Measurements from ENCODE around the gene DRC7.

Gene DRC7

GRCh38 chr16:57698812-57699405, 4.3 kb downstream of the DRC7 start:
- Histone ChIP-seq H3K27ac (ENCODE audit: low read depth, low read length) (no peak overlapping the region), H3K4me3 (ENCODE audit: low read depth, low read length) (no peak overlapping the region), H3K9me3 (ENCODE audit: control insufficient read depth, insufficient read depth, low read depth, low read length) (no peaks in the 10 kb centered on the region), H3K36me3 (ENCODE audit: control insufficient read depth, insufficient read depth, low read length) (no peaks in the 10 kb centered on the region), H3K27me3 (ENCODE audit: control insufficient read depth, insufficient read depth, low read length) (no peaks in the 10 kb centered on the region), H3K9ac (ENCODE audit: low read length) (no peak overlapping the region), H3K4me1 (ENCODE audit: control insufficient read depth, insufficient read depth, low read length) (peaks cover 3% of the 10 kb centered on the region; the same call in 1 of the 2 replicates)

- no peaks in the 10 kb centered on the region for H3K36me3 ChIP-seq (ENCODE audit: control insufficient read depth, insufficient read depth, low read length)
- H3K4me3 ChIP-seq (ENCODE audit: low read depth, low read length) = no peak overlapping the region
- no peaks in the 10 kb centered on the region for H3K9me3 ChIP-seq (ENCODE audit: control insufficient read depth, insufficient read depth, low read depth, low read length)
- no peak overlapping the region for H3K27ac ChIP-seq (ENCODE audit: low read depth, low read length)
- H3K4me1 ChIP-seq (ENCODE audit: control insufficient read depth, insufficient read depth, low read length) = peaks cover 3% of the 10 kb centered on the region
- H3K9ac ChIP-seq (ENCODE audit: low read length) = no peak overlapping the region
- no peaks in the 10 kb centered on the region for H3K27me3 ChIP-seq (ENCODE audit: control insufficient read depth, insufficient read depth, low read length)
Observed at GRCh38 chr16:57699481-57699880, 4.9 kb downstream of the DRC7 start.

- Histone ChIP-seq H3K9me3 (ENCODE audit: control insufficient read depth, insufficient read depth, low read depth, low read length) (no peaks in the 10 kb centered on the region), H3K9ac (ENCODE audit: low read length) (no peak overlapping the region), H3K36me3 (ENCODE audit: control insufficient read depth, insufficient read depth, low read length) (no peaks in the 10 kb centered on the region), H3K27ac (ENCODE audit: low read depth, low read length) (no peak overlapping the region), H3K27me3 (ENCODE audit: control insufficient read depth, insufficient read depth, low read length) (no peaks in the 10 kb centered on the region; the same call in 1 of the 2 replicates), H3K4me1 (ENCODE audit: control insufficient read depth, insufficient read depth, low read length) (peaks cover under 1% of the 10 kb centered on the region), H3K4me3 (ENCODE audit: low read depth, low read length) (no peak overlapping the region)
Observed at GRCh38 chr16:57699899-57700298, 5.3 kb downstream of the DRC7 start.

- Histone ChIP-seq H3K4me3 (ENCODE audit: low read depth, low read length) (no peak overlapping the region), H3K9ac (ENCODE audit: low read length) (no peak overlapping the region), H3K4me1 (ENCODE audit: control insufficient read depth, insufficient read depth, low read length) (no peaks in the 10 kb centered on the region; the same call in none of the 2 replicates), H3K36me3 (ENCODE audit: control insufficient read depth, insufficient read depth, low read length) (no peaks in the 10 kb centered on the region), H3K27ac (ENCODE audit: low read depth, low read length) (no peak overlapping the region), H3K9me3 (ENCODE audit: control insufficient read depth, insufficient read depth, low read depth, low read length) (no peaks in the 10 kb centered on the region; the same call in 1 of the 2 replicates), H3K27me3 (ENCODE audit: control insufficient read depth, insufficient read depth, low read length) (no peaks in the 10 kb centered on the region; the same call in 1 of the 2 replicates)
Observed at GRCh38 chr16:57700781-57701551, 6.4 kb downstream of the DRC7 start.

- no peaks in the 10 kb centered on the region; the same call in 1 of the 2 replicates for H3K27me3 ChIP-seq (ENCODE audit: control insufficient read depth, insufficient read depth, low read length)
- no peaks in the 10 kb centered on the region; the same call in 1 of the 2 replicates for H3K9me3 ChIP-seq (ENCODE audit: control insufficient read depth, insufficient read depth, low read depth, low read length)
- H3K9ac ChIP-seq (ENCODE audit: low read length) = no peak overlapping the region
- no peak overlapping the region for H3K27ac ChIP-seq (ENCODE audit: low read depth, low read length)
- no peaks in the 10 kb centered on the region for H3K36me3 ChIP-seq (ENCODE audit: control insufficient read depth, insufficient read depth, low read length)
- H3K4me1 ChIP-seq (ENCODE audit: control insufficient read depth, insufficient read depth, low read length) = no peaks in the 10 kb centered on the region; the same call in none of the 2 replicates
- no peak overlapping the region for H3K4me3 ChIP-seq (ENCODE audit: low read depth, low read length)
Observed at GRCh38 chr16:57701759-57702371, 7.3 kb downstream of the DRC7 start.

- H3K36me3 ChIP-seq (ENCODE audit: control insufficient read depth, insufficient read depth, low read length) = no peaks in the 10 kb centered on the region
- H3K27ac ChIP-seq (ENCODE audit: low read depth, low read length) = no peak overlapping the region
- no peak overlapping the region for H3K4me3 ChIP-seq (ENCODE audit: low read depth, low read length)
- no peaks in the 10 kb centered on the region; the same call in 1 of the 2 replicates for H3K9me3 ChIP-seq (ENCODE audit: control insufficient read depth, insufficient read depth, low read depth, low read length)
- H3K4me1 ChIP-seq (ENCODE audit: control insufficient read depth, insufficient read depth, low read length) = no peaks in the 10 kb centered on the region; the same call in none of the 2 replicates
- no peak overlapping the region for H3K9ac ChIP-seq (ENCODE audit: low read length)
- H3K27me3 ChIP-seq (ENCODE audit: control insufficient read depth, insufficient read depth, low read length) = no peaks in the 10 kb centered on the region; the same call in 1 of the 2 replicates
Observed at GRCh38 chr16:57703416-57704010, 8.9 kb downstream of the DRC7 start.

- H3K4me1 ChIP-seq (ENCODE audit: control insufficient read depth, insufficient read depth, low read length) = no peaks in the 10 kb centered on the region; the same call in none of the 2 replicates
- H3K9me3 ChIP-seq (ENCODE audit: control insufficient read depth, insufficient read depth, low read depth, low read length) = no peaks in the 10 kb centered on the region; the same call in 1 of the 2 replicates
- H3K9ac ChIP-seq (ENCODE audit: low read length) = no peak overlapping the region
- no peak overlapping the region for H3K27ac ChIP-seq (ENCODE audit: low read depth, low read length)
- H3K4me3 ChIP-seq (ENCODE audit: low read depth, low read length) = no peak overlapping the region
- no peaks in the 10 kb centered on the region for H3K36me3 ChIP-seq (ENCODE audit: control insufficient read depth, insufficient read depth, low read length)
- H3K27me3 ChIP-seq (ENCODE audit: control insufficient read depth, insufficient read depth, low read length) = no peaks in the 10 kb centered on the region; the same call in 1 of the 2 replicates
Observed at GRCh38 chr16:57704011-57704904, 9.7 kb downstream of the DRC7 start.

- H3K27ac ChIP-seq (ENCODE audit: low read depth, low read length) = no peak overlapping the region
- no peaks in the 10 kb centered on the region; the same call in none of the 2 replicates for H3K4me1 ChIP-seq (ENCODE audit: control insufficient read depth, insufficient read depth, low read length)
Observed at GRCh38 chr16:57704905-57705852, 10.6 kb downstream of the DRC7 start.

GRCh38 chr16:57706717-57707116, 12.1 kb downstream of the DRC7 start:
- no peaks in the 10 kb centered on the region; the same call in none of the 2 replicates for H3K4me1 ChIP-seq (ENCODE audit: control insufficient read depth, insufficient read depth, low read length)
- H3K9me3 ChIP-seq (ENCODE audit: control insufficient read depth, insufficient read depth, low read depth, low read length) = no peaks in the 10 kb centered on the region; the same call in 1 of the 2 replicates
- H3K27ac ChIP-seq (ENCODE audit: low read depth, low read length) = no peak overlapping the region
- no peaks in the 10 kb centered on the region for H3K36me3 ChIP-seq (ENCODE audit: control insufficient read depth, insufficient read depth, low read length)
- no peak overlapping the region for H3K9ac ChIP-seq (ENCODE audit: low read length)
- H3K27me3 ChIP-seq (ENCODE audit: control insufficient read depth, insufficient read depth, low read length) = no peaks in the 10 kb centered on the region; the same call in 1 of the 2 replicates
- no peak overlapping the region for H3K4me3 ChIP-seq (ENCODE audit: low read depth, low read length)

More at GRCh38 chr16:57704905-57705852, 10.6 kb downstream of the DRC7 start:
- no peak overlapping the region for H3K9ac ChIP-seq (ENCODE audit: low read length)
- H3K27me3 ChIP-seq (ENCODE audit: control insufficient read depth, insufficient read depth, low read length) = no peaks in the 10 kb centered on the region; the same call in 1 of the 2 replicates
- H3K36me3 ChIP-seq (ENCODE audit: control insufficient read depth, insufficient read depth, low read length) = no peaks in the 10 kb centered on the region
- H3K9me3 ChIP-seq (ENCODE audit: control insufficient read depth, insufficient read depth, low read depth, low read length) = no peaks in the 10 kb centered on the region; the same call in 1 of the 2 replicates
- H3K4me3 ChIP-seq (ENCODE audit: low read depth, low read length) = no peak overlapping the region

All from HUES6 (cell line).